HCT116 (cell line): ENCODE results near the gene HGS. TPM values are rescaled to one million over a fixed set of nuclear protein-coding genes. Genes with fewer than 3 reads are reported as not detected.

ENCODE experiments used
- ATAC-seq: fragments of 200-7000 bp; cut with Tn5 transposase; 2 replicates; pipeline ENCODE4 v1.9.1; 2020; ENCODE audit warnings: mild to moderate bottlenecking, moderate library complexity
- BruUV-seq: library from RNA; stranded (reverse); fragments of 400-500 nt; replicated peaks from 2 replicates; lab custom pipeline; 2021; lab: Mats Ljungman, UMichigan
- CTCF ChIA-PET: fragments of 300-600 bp; sonication (Branson Sonifier 250); formaldehyde crosslinking; loops from one replicate; lab custom pipeline; 2021; ENCODE audit warnings: antibody characterized with exemption; lab: Charles Lee
- POLR2A ChIA-PET: fragments of 300-600, 350-600 bp; sonication (Branson Sonifier 250); formaldehyde crosslinking; loops from one replicate; lab custom pipeline; 2021; ENCODE audit warnings: antibody characterized with exemption; lab: Charles Lee
- RAD21 ChIA-PET, 2 experiments: fragments of 300-600 bp; sonication (Branson Sonifier 250); formaldehyde crosslinking; loops; one replicate each; lab custom pipeline; 2023; ENCODE audit warnings: low total read pairs in 2 of 2; ENCODE audit not compliant: uncharacterized antibody in 2 of 2, unreplicated experiment in 2 of 2, low non-redundant PET in 1 of 2; lab: Charles Lee
- DNase-seq: peaks from one replicate; pipeline ENCODE4 v3.0.0-alpha.2; 2010; ENCODE audit warnings: low read depth, low spot score
- H2AFZ ChIP-seq: fragments of 200-600 bp; shearing (Covaris generic), sonication (generic); 2 replicates; pipeline ENCODE4 v1.6.1; 2017; ENCODE audit warnings: low read depth, mixed run types, mixed read lengths, antibody characterized with exemption, low read length; ENCODE audit not compliant: poor library complexity, severe bottlenecking
- H3K27ac ChIP-seq: 2 replicates; pipeline ENCODE4 v1.5.1; 2012; ENCODE audit warnings: low read depth, low read length
- H3K27me3 ChIP-seq: fragments of 200-600 bp; sonication (generic); 2 replicates; pipeline ENCODE4 v1.6.1; 2016; ENCODE audit warnings: mixed run types, low read length, mixed read lengths; ENCODE audit not compliant: insufficient read depth
- H3K36me3 ChIP-seq, 2 experiments: fragments of 200-500 bp in 1 of 2; fragments of 200-600 bp in 1 of 2; sonication (Bioruptor generic) in 1 of 2; sonication (generic) in 1 of 2; 2 replicates each; pipeline versions ENCODE4 v1.5.1 to v1.6.1; 2014 to 2016; ENCODE audit warnings: low read length in 2 of 2, inconsistent platforms in 1 of 2, mixed read lengths in 1 of 2, mixed run types in 1 of 2; ENCODE audit not compliant: insufficient read depth in 2 of 2, control insufficient read depth in 1 of 2
- H3K4me1 ChIP-seq, 2 experiments: fragments of 200-600 bp in 1 of 2; sonication (generic) in 1 of 2; 2 replicates each; pipeline versions ENCODE4 v1.5.1 to v1.6.1; 2012 to 2017; ENCODE audit warnings: low read length in 2 of 2, inconsistent platforms in 1 of 2, mild to moderate bottlenecking in 1 of 2, mixed read lengths in 1 of 2, mixed run types in 1 of 2, moderate library complexity in 1 of 2; ENCODE audit not compliant: insufficient read depth in 2 of 2, control insufficient read depth in 1 of 2
- H3K4me2 ChIP-seq: fragments of 200-600 bp; sonication (generic); 2 replicates; pipeline ENCODE4 v1.6.1; 2017; ENCODE audit warnings: mixed run types, low read length, mixed read lengths
- H3K4me3 ChIP-seq, 2 experiments: fragments of 200-600 bp in 1 of 2; sonication (generic) in 1 of 2; replicated peaks in 1 of 2; 2 replicates each; pipeline ENCODE4 v1.5.1; 2011 to 2016; ENCODE audit warnings: low read length in 2 of 2, control low read depth in 1 of 2, low read depth in 1 of 2, mild to moderate bottlenecking in 1 of 2, mixed read lengths in 1 of 2, mixed run types in 1 of 2
- H3K79me2 ChIP-seq: fragments of 200-600 bp; sonication (generic); 2 replicates; pipeline ENCODE4 v1.6.1; 2017; ENCODE audit warnings: mild to moderate bottlenecking, mixed run types, low read length, moderate library complexity, mixed read lengths; ENCODE audit not compliant: insufficient read depth
- H3K9ac ChIP-seq: fragments of 200-600 bp; sonication (generic); 2 replicates; pipeline ENCODE4 v1.6.1; 2016; ENCODE audit warnings: low read length, mixed read lengths
- H3K9me2 ChIP-seq: fragments of 200-600 bp; sonication (generic), shearing (Covaris generic); 2 replicates; pipeline ENCODE4 v1.6.1; 2017; ENCODE audit warnings: mixed run types, mild to moderate bottlenecking, moderate library complexity; ENCODE audit not compliant: insufficient read depth
- H3K9me3 ChIP-seq, 2 experiments: fragments of 200-500 bp in 1 of 2; fragments of 200-600 bp in 1 of 2; sonication (Bioruptor generic) in 1 of 2; sonication (generic) in 1 of 2; 2 replicates each; pipeline ENCODE4 v1.6.1; 2014 to 2017; ENCODE audit warnings: low read length in 2 of 2, mixed read lengths in 2 of 2, inconsistent platforms in 1 of 2, low read depth in 1 of 2, mild to moderate bottlenecking in 1 of 2, mixed run types in 1 of 2, moderate library complexity in 1 of 2; ENCODE audit not compliant: control insufficient read depth in 1 of 2, insufficient read depth in 1 of 2
- H4K20me1 ChIP-seq: fragments of 200-600 bp; sonication (generic), shearing (Covaris generic); 2 replicates; pipeline ENCODE4 v1.6.1; 2017; ENCODE audit warnings: mixed run types, mild to moderate bottlenecking, moderate library complexity; ENCODE audit not compliant: insufficient read depth
- ATF3 ChIP-seq: IDR thresholded peaks from 2 replicates; pipeline ENCODE4 v1.6.1; 2012
- CBX3 ChIP-seq: IDR thresholded peaks from 2 replicates; pipeline ENCODE4 v1.6.1; 2012; ENCODE audit warnings: low read depth
- CEBPB ChIP-seq: IDR thresholded peaks from 2 replicates; pipeline ENCODE4 v1.6.1; 2012; ENCODE audit warnings: low read depth
- EGR1 ChIP-seq: IDR thresholded peaks from 2 replicates; pipeline ENCODE4 v1.6.1; 2012; ENCODE audit warnings: low read depth
- EZH2 ChIP-seq: fragments of 200-600 bp; sonication (generic); IDR thresholded peaks from 2 replicates; pipeline ENCODE4 v1.6.1; 2017; ENCODE audit warnings: antibody characterized with exemption, mixed run types
- EZH2phosphoT487 ChIP-seq: fragments of 200-600 bp; IDR thresholded peaks from 2 replicates; pipeline ENCODE4 v1.6.1; 2018; ENCODE audit warnings: antibody characterized with exemption, borderline replicate concordance
- JUND ChIP-seq: IDR thresholded peaks from 2 replicates; pipeline ENCODE4 v1.6.1; 2012
- POLR2A ChIP-seq: IDR thresholded peaks from 2 replicates; pipeline ENCODE4 v1.7.0; 2011; ENCODE audit warnings: borderline replicate concordance; ENCODE audit not compliant: insufficient read depth, insufficient read length; ENCODE audit errors: extremely low read depth
- RAD21 ChIP-seq: IDR thresholded peaks from 2 replicates; pipeline ENCODE4 v1.6.1; 2012; ENCODE audit warnings: low read depth, mild to moderate bottlenecking
- REST ChIP-seq: IDR thresholded peaks from 2 replicates; pipeline ENCODE4 v1.6.1; 2012; ENCODE audit warnings: low read depth
- SRF ChIP-seq: IDR thresholded peaks from 2 replicates; pipeline ENCODE4 v1.6.1; 2012; ENCODE audit warnings: low read depth
- YY1 ChIP-seq: IDR thresholded peaks from 2 replicates; pipeline ENCODE4 v1.6.1; 2011; ENCODE audit warnings: low read length, low read depth, moderate library complexity, mild to moderate bottlenecking; ENCODE audit not compliant: insufficient replicate concordance; ENCODE audit errors: extremely low read depth
- ZBTB33 ChIP-seq: IDR thresholded peaks from 2 replicates; pipeline ENCODE4 v1.6.1; 2011; ENCODE audit warnings: mild to moderate bottlenecking, low read length, moderate library complexity; ENCODE audit not compliant: insufficient replicate concordance; ENCODE audit errors: extremely low read depth
- ZNF274 ChIP-seq: fragments of 200-500 bp; sonication (Bioruptor generic); IDR thresholded peaks from 2 replicates; pipeline ENCODE4 v1.6.1; 2014; ENCODE audit warnings: mild to moderate bottlenecking, low read depth, low read length, inconsistent platforms
- intact Hi-C: fragments of 100-400 bp; cut with micrococcal nuclease; formaldehyde crosslinking; loops from 2 replicates; pipeline ENCODE4 v1.10.0; 2022
- total RNA-seq: library from RNA; stranded (reverse); gene quantifications from one replicate; pipeline ENCODE4 v1.2.1, GENCODE V29; 2021; ENCODE audit not compliant: unreplicated experiment

The HGS gene
- total RNA-seq, 1 experiment from 2014 or later: 231 TPM

- H3K36me3 ChIP-seq: no peaks in the 10 kb centered on the region
- H3K9me3 ChIP-seq: no peaks in the 10 kb centered on the region
- no TSS peak for BruUV-seq
- no peak within 1 kb of the TSS for H3K4me3 ChIP-seq
- no peaks in the 10 kb centered on the region for H3K9me2 ChIP-seq
- H3K4me1 ChIP-seq: peaks cover 7 to 15% of the 10 kb centered on the region in 2 experiments; a peak in 3 of 4 replicates
- POLR2A ChIA-PET: interaction anchor here (1.2 kb wide), 1 partner anchor 9 kb away, joined by 5 read pairs; no protein-coding TSS in a partner anchor
- no peak for ATAC-seq
- H3K27ac ChIP-seq: no peak within 1 kb of the TSS
- RAD21 ChIA-PET: no interaction called here
- no peak within 1 kb of the TSS for H3K4me2 ChIP-seq
- no peaks in the 10 kb centered on the region for H3K79me2 ChIP-seq
- CTCF ChIA-PET: no interaction called here
- intact Hi-C loops: no loop called here
- H4K20me1 ChIP-seq: no peaks in the 10 kb centered on the region
- TF ChIP-seq EGR1 (no peak), SRF (no peak), ZNF274 (no peak), ATF3 (no peak), CBX3 (no peak), EZH2 (no peak), JUND (no peak), POLR2A (no peak)
- TF ChIP-seq, all 23 proteins: peak for 0
- H2AFZ ChIP-seq: no peak within 1 kb of the TSS
- no peaks in the 10 kb centered on the region for H3K27me3 ChIP-seq
- H3K9ac ChIP-seq: no peak within 1 kb of the TSS
- no peak for DNase-seq
Measured at GRCh38 chr17:81656118-81656743, 27.6 kb upstream of the HGS start, which contains the start of gene PDE6G. TSS of gene PDE6G (minus strand) at chr17:81656542. CDS start at chr17:81653305, 3,237 bp downstream.

- H3K9ac ChIP-seq: no peak overlapping the region
- H3K9me3 ChIP-seq: no peaks in the 10 kb centered on the region
- POLR2A ChIA-PET: no interaction called here
- no peak overlapping the region for H3K4me2 ChIP-seq
- H3K4me1 ChIP-seq: peaks cover 2 to 9% of the 10 kb centered on the region in 2 experiments; a peak in 3 of 4 replicates
- intact Hi-C loops: no loop called here
- DNase-seq (no peak), ATAC-seq (no peak)
- H3K79me2 ChIP-seq: no peaks in the 10 kb centered on the region
- H3K27me3 ChIP-seq: no peaks in the 10 kb centered on the region
- RAD21 ChIA-PET: no interaction called here
- H3K9me2 ChIP-seq: no peaks in the 10 kb centered on the region
- no peaks in the 10 kb centered on the region for H4K20me1 ChIP-seq
- BruUV-seq: no TSS peak
- CTCF ChIA-PET: no interaction called here
- no peak overlapping the region for H3K4me3 ChIP-seq
- H3K27ac ChIP-seq: no peak overlapping the region
- no peaks in the 10 kb centered on the region for H3K36me3 ChIP-seq
- no peak overlapping the region for H2AFZ ChIP-seq
- TF ChIP-seq REST (no peak), ZBTB33 (no peak), ATF3 (no peak), EZH2phosphoT487 (no peak), SRF (no peak), ZNF274 (no peak), CEBPB (no peak), RAD21 (no peak), YY1 (no peak), CBX3 (no peak)
Measured at GRCh38 chr17:81656835-81657234, 27.0 kb upstream of the HGS start.
